GM13977 (cell line): Measurements from ENCODE around the gene DYRK2.

ENCODE experiments used
- DNase-seq: peaks from one replicate; pipeline ENCODE4 v3.0.0; 2012; ENCODE audit warnings: low spot score
- in situ Hi-C: fragments of 300-500 bp; cut with MboI; formaldehyde crosslinking; loops from one replicate; pipeline ENCODE4 v1.12.0; 2022; ENCODE audit warnings: low sequenced_read_pairs, low pct_unique_long_range_greater_than_20kb, mixed read lengths, inconsistent platforms; ENCODE audit not compliant: unreplicated experiment
- TF ChIP-seq, protein P1 (sequence below): IDR thresholded peaks from 2 replicates; pipeline ENCODE4 v1.5.1; 2012; ENCODE audit warnings: mild to moderate bottlenecking, control low read depth; ENCODE audit not compliant: insufficient read depth; ENCODE audit errors: extremely low read depth, missing control alignments

Gene DYRK2

DNA sequence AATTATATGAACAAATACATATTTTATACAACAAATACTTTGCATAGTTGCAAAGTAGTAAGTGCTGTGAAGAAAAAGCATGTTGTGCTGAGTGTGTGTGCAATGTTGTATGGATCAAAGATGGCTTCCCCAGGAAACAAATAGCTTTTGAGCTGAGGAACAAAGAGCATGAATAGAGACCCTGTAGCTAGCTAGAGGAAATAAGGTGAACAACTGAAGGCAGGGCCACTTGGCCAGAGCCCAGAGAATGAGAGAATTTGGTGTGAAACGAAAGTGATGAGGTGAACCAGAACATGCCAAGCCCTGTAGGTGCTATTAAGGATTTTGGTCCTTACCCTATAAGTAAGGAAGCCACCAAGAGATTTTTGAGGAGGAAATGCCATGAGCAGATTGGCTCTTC lies 17.1 kb downstream of the DYRK2 start:
- DNase-seq = no peak
- in situ Hi-C loops = no loop called here
- TF ChIP-seq, protein P1, sequence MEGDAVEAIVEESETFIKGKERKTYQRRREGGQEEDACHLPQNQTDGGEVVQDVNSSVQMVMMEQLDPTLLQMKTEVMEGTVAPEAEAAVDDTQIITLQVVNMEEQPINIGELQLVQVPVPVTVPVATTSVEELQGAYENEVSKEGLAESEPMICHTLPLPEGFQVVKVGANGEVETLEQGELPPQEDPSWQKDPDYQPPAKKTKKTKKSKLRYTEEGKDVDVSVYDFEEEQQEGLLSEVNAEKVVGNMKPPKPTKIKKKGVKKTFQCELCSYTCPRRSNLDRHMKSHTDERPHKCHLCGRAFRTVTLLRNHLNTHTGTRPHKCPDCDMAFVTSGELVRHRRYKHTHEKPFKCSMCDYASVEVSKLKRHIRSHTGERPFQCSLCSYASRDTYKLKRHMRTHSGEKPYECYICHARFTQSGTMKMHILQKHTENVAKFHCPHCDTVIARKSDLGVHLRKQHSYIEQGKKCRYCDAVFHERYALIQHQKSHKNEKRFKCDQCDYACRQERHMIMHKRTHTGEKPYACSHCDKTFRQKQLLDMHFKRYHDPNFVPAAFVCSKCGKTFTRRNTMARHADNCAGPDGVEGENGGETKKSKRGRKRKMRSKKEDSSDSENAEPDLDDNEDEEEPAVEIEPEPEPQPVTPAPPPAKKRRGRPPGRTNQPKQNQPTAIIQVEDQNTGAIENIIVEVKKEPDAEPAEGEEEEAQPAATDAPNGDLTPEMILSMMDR = no peak

DNA sequence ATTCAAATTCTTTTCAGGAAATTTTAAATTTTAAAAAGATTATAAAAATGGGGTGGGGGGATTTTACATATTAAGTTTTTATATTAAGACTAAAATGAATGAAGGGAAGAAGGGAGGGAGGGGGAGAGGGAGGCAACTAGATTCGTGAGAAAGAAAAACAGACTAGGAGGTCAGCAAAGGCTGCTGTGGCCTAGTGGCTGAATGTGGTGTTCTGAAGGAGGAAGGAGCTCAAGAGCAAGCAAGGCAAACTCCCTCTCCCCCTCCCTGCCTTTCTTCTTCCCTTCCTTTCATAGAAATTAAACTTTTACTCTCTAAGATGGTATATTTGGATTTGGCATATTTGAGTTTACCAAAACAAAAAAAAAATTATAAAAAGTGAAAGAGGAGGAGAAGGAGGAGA lies 18.1 kb downstream of the DYRK2 start:
- TF ChIP-seq, protein P1 = no peak
- in situ Hi-C loops = no loop called here
- no peak for DNase-seq

DNA sequence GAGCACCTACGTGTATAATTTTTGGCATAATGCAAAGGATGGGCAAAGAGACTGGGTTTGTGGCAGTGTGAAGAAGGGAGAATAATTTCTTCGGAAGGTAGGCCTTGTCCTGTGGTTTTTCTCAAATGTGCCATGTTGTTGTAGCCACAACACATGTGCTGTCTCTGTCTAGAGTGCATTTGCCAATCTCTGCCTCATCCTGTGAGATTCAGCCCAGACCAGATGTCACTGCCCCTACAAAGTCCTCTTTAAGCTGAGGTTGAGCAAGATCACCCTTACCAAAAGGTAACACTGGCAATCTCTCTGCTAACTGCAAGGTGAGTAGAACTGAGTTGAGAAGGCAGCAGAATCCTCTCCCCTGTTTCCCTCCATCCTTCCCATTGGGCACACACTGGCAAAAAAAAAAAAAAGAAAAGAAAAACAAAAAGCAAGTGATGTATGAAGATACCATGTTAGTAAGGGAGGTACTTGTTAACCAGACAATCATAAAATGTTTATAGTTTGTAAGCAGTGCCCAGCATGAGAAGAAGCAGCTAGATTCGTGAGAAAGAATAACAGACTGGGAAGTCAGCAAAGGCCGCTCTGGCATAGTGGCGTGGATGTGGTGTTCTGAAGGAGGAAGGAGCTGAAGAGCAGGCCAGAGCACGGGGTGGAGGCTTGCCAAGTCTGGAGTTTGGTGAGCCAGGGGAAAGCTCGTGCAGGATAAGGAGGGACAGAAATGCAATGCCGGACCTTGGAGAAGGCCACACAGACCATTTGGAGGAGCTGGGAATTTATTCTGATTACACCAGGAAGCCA lies 18.9 kb downstream of the DYRK2 start:
- in situ Hi-C loops = no loop called here
- TF ChIP-seq, protein P1 = no peak
- DNase-seq = no peak

DNA sequence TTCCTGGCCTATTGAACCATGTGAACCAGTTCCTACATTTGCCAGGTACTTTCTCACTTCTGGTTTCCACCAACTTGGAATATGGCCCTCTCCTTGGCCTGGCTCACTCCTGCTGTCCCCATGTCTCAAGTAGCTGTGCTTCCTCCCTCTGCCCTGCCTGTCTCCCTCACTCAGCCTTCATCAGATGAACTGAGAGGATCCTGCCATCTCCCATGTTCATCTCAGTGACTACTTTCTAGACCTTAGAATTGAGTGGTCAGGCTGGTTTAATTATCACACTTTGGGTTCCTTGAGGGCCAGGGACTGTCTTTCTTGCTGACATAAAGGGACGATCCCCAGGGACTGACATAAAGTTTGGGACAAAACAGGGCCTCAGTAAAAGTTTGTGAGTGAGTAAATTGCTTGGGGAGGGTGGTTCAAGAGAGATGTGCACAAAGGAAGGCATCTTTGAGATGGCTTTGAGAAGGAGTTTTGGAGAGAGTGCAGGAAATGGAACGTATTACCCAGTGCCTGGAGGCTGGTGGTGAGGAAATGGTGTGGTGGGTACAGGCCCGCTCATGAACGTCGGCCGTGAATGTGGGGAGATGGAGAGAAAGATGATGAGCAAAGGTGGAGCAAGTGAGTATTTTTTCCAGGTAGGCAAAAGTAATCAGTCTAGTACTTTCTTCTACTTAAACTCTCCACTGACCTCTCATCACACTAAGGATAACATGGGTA lies 20.8 kb downstream of the DYRK2 start:
- TF ChIP-seq, protein P1 = no peak
- in situ Hi-C loops = no loop called here
- DNase-seq = no peak

DNA sequence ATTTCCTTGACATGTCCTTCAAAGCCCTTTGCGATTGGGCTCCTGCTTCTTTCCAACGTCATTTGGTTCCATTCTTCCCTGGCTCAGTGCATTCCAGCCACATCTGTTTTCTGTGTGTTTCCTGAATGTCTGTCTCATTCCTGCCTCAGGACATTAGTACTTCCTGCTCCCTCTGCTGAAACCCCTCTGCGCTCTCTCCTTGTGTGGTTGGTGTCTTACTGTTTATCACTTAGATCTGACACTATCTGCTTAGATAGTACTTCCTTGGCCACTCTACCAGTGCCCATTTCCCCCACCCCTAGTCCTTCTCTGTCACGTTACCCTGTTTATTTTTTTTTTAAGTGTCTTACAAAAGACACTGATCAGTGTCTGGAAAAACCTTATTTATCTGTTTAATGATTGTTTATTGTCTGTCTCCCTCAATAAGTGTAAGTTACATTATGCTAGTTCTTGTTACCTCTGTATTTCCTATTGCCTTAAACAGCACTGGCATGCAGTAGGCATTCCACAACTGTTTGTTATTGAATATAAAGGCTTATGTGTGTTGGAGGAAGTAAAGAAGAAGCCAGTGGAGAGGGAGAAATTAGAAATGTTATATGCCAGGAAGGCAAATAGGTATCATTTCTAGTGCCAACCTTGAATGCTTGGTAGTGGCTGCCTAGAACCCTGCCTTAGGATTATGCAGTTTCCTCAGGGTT lies 21.5 kb downstream of the DYRK2 start:
- DNase-seq = no peak
- in situ Hi-C loops = no loop called here
- TF ChIP-seq, protein P1 = no peak

DNA sequence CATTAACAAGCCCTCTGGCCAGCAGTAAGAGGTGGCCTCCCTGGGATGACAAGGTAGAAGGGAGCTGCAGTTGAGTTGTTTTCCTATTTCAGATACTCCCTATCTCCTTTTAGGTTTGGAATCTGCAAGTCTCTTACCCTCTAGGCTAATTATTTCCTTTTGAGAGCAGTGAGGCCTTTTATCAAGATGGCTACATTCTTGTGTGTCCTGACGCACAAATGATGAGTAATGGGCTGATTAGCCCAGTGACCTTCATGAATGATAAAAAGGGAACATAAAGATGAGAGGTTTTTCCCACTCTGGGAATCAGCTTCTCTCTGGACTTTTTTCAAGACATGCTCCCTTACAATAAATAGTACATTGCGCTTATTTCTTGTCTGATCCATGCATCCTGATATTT lies 22.9 kb downstream of the DYRK2 start:
- in situ Hi-C loops = no loop called here
- DNase-seq = no peak
- TF ChIP-seq, protein P1 = no peak
